HUDEP-2 (cell line): ENCODE measurements around the gene PDLIM7.

Source experiments
- DNase-seq, 76 experiments: peaks; one replicate each; lab custom pipeline; 2025; ENCODE audit not compliant: unreplicated experiment in 76 of 76; lab: John Stamatoyannopoulos, UW

The PDLIM7 gene

GRCh38 chr5:177433658-177434217 lies 63.7 kb downstream of the PDLIM7 start:
- DNase-seq: no peak
